ENCODE measurements around the gene UIMC1. TPM values are rescaled to one million over a fixed set of nuclear protein-coding genes. Genes with fewer than 3 reads are reported as not detected.

The UIMC1 gene
- total RNA-seq: 32.8 TPM

GRCh38 chr5:177006265-177006972, at the start of gene UIMC1:
TSS of gene UIMC1 (minus strand) at chr5:177006779. CDS start at chr5:176982615, 24,164 bp downstream.

DNA sequence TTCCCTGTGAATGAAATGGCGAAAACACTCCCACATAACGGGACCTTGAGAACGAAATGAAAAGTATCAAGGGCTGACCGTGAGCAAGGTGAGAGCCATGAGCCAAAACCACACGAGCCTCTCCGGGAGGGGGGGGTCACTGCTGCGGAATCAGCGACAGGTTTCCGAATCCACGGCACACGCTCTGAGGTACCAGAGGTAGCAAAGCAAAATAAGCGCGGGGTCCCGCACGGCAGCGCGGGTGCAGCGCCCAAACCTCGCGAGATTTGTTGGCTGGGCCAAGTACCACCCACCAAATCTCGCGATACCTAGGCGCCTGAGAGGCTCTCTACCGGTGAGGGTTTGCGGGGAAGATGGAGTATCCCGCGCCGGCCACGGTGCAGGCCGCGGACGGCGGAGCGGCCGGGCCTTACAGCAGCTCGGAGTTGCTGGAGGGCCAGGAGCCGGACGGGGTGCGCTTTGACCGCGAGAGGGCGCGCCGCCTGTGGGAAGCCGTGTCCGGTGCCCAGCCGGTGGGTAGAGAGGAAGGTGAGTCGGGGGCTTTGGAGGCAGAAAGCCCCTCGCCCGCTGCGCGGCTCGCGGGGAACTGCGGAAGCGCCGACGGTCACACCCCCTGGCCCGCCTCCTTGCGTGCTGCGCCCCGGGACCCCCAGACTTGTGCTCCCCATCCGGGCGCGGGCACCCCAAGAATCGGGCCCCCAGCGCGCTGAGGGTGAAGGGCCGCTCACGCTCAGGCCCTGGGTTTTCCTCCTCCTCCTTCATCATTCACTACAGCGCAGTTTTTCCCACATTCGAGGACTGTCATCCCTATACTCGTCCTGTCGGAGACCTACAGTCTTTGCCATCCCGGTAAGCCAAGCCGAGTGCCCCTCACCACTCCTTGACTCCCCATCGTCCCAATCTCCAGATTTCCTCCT, 16.1 kb upstream of the UIMC1 start, which contains the start of gene ZNF346:
Gene ZNF346 (plus strand): TSS at position 311 of the 917 bp plus-strand sequence. CDS start 43 bp downstream, at position 354.

DNA sequence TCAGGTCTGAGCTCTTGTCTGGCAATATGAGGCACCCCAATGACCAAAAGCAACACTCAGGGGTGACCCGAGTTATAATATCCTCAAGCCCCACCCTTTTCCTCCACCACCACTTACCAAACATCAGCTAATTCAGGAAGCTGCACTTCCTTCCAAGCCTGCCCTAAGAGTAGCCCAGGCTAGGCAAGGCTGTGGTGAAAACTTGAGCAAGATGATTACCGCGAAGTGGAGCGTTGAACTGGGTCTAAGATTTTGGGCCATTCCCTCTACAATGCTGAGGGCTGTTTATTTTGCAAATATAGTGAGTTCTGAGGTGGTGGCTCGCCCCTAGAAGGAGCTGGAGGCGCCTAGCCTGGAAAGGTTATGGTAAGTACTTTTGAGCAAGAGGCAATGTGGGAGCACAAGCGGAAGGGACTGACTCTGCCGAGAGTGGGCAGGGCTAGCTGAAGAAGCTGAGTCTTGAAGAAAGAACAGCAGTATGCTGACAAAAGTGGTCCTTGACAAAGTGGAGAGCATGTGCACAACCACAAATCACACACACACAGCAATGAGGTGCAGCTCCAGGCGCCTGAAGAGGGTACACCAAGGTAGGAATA, 107.2 kb downstream of the UIMC1 start, which contains the start of gene HK3:
Gene HK3 (minus strand): TSS at position 51 of the 596 bp plus-strand sequence. CDS start 3,187 bp downstream, outside the sequence.

Other genes starting within 250 kb of the UIMC1 start
- 0.29 TPM for gene UNC5A, start 196.2 kb downstream of the UIMC1 start, total RNA-seq
- 11.3 TPM for gene HK3, start 107.4 kb downstream of the UIMC1 start, total RNA-seq
- gene ZNF346, start 15.9 kb upstream of the UIMC1 start, total RNA-seq: 30.9 TPM
- gene FGFR4, start 80.1 kb upstream of the UIMC1 start, total RNA-seq: 57.7 TPM
- gene NSD1, start 127.0 kb upstream of the UIMC1 start, total RNA-seq: 83.3 TPM